Suppressor macrophage (primary cell): ENCODE results near the gene TTC28.
A peak's percentile ranks its signal among the peaks of the same experiment; 100 is the strongest.

Source experiments
- DNase-seq, 4 experiments: peaks; one replicate each; pipeline ENCODE4 v3.0.0-alpha.2; 2020 to 2022

Gene TTC28

DNA sequence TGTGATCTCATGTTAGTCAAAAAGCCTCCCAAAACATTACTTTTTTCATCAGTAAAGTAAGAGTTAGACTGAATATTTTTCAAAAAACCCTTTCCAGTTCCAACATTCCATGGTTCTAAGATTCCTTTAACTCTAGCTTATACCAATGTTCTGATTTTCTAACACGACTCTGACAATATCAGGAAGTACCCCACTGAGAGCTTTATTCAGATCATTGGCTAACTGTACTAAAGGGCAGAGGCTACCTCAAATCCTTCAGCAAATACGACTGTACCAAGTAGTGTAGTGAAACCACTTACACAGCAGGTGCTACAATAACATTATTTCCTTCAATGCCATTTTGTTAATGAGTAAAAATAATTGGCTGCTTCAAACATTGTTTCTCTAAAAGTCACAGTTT is 547.2 kb downstream of the TTC28 start:
- no peak for DNase-seq

DNA sequence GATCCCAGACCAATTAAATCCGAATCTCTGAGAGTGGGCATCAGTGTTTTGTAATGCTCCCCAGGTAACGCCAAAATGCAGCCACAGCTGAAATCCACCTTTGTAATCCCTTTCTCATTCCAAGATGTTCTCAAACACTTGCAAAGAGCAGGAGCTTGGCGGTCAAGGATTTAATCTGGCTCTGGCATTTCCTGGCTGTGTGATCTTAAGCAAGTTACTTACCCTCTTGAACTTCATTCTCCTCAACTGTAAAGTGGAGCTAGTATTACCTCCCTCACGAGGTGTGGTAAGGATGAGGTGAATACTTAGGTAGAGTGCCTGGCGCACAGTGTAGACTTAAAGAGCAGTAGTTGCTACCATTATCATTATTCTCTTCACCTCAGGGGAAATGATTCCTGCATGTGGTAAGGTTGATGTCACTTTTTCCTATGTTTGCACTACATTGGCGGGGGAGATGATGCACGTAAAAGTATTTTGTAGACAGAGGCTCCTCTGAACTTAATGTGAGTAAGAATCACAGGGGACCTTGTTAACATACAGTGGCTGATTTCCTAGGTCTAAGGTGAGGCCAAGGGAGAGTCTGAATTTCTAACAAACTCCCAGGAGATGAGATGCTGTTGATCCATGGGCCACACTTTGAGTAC is 550.2 kb downstream of the TTC28 start:
- DNase-seq, result no peak

DNA sequence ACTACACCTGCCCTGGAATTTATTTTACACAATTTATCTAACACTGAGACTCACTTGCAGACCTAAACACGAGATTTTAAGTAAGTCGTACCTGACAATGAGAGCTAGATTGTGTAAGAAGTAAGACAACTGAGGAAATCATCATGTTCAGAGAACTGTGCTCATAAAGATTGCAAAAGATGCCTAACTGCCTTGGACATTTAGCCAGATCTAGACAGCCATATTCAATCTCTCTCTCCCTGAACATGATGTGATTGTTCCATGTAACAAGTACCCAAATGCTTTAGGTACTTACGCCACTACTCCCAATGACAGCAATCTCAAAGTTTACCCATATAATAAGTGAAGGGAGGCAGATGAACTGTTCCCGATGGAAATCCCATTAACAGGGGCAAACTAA is 550.8 kb downstream of the TTC28 start:
- DNase-seq, result no peak

DNA sequence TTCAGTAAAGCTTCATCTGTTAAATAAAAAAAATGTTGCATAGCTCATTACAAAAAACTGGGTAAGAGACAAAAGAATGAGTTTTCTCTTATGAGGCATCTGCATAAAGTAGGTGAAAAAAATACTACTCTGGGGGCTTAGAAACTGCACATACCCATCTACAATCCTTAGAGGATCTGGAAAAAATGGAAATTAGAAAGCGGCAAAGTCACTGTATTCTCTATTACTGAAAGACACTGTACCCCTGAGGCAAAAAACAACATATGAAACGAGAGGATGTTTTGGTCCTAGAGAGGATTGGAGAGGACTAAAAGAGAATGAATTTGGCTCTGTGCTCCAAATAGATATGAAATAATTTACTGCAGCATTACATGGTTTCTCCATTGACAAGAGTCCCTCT is 553.8 kb downstream of the TTC28 start:
- DNase-seq, result no peak

DNA sequence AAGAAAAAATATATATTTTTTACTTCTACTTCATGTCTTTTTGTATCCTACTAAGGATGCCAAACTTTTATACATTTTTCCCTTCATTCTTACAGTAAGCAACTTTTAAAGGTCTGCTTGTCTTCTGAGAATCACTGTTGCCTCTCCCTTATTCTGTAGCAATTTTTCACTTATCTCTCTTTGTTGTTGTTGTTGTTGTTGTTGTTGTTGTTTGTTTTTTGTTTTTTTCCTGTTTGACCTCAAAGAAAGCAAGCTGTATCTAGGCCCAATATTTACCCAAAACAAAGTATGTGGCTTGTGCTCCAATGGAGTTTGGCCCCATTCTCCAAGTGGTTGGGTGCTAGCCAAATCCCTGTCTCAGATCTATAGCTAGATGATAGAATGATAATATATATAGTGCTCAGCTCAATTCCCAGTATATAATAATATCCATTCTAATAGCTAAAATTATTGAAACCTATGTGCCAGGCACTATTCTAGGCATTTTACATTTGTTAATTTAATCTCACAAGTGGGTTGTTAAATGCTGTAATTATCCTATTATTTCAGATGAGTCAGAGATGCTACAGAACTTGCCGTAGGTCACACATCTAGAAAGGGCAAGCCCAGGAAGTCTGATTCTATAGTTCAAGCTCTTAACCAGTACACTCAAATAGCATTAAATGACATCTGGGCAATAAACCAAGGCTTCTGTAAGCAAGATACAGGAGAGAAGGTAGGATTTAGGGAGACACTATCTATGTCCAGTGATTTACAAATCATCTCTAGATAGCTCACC is 555.5 kb downstream of the TTC28 start:
- DNase-seq, result no peak

DNA sequence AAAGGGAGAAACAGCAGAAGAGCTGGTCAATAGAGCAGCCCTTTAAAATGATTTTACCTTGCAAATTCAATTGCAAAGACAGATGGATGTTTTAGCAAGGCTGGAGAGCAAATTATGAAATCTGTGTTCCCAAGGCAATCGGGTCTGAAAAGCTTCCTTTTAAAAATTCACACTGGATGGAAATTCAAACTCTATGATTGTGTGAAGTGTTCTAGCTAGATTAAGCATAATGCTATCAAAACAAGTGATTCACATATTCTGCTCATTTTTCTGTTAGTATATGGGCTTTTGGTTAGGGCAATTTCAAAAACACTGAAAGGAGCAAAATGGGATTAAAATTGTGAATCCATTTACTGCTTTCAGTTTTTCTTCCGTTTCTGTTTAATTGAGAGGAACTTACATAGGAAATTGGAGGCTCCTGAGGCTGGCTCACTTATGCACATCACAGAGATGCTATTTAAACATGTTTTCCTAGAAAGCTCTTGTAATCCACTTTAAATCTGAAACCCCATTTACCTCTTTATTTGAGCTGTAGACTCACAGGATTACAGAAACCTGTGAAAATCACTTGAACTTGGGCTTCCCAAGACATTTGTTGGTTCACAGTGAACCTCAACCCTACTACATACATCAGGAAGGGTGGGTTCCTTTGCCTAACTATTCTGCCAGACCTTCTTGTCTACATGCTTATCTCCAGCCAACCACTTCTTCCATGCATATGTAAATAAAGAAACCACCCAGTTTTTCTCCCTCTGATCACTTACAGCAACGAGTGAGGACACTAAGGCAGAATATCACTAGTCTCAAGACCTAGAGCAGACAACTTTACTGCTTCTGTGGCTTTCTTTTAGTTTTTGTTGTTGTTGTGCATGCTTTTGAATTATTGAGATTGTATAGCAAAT is 558.7 kb downstream of the TTC28 start:
- peak in 1 of 4 experiments; percentile 9 for DNase-seq

DNA sequence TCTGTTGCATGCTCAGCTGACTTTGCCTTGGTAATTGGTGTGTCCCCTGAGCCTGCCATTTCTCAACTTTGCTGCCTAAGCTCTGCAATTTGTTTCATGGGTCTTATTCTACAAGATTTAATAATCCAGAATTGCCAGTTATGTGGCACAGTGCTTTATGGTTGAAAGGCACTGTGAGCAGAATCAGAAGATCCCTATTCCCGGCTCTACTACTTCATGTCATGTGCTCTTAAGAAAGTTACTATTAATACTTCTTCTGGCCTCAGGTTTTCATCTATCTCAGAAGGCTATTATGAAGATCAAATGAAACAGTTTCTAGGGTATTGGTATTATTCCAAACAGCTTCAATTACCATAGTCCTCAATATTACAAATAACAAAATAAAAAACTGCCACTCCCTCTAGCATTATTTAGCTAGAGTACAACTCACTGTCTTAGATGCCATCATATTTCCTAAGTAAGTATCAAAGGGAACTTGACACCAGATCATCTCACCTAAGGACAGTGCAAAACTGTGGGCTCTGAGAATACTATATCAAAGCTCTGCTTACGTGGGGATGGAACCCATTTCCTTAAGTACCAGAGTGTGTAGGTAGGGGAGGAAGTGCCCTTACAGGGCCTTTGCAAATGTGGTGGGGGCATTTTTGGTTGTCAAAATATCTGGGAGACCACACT is 560.5 kb downstream of the TTC28 start:
- no peak for DNase-seq

DNA sequence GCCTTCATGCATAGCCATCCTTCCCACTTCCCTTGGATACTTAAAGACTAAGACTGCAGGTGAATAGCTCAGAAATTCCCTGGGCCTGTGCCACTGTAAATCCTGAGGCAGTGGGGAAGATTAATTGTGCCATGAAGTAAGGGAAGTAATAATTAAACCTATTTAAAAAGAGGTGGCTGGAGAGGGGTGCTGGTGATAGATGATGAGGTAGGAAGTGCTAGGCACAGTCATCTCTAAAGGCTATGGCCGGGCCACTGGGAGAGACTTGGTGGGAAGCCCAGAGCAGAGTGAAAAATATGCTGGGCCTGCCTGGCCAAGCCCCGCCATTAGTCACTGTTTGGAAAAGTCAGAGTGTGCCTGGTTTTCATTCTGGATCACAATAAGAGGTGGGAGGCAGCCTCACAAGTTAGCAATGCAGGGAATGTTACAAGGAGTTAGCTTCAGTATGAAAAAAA is 563.4 kb downstream of the TTC28 start:
- no peak for DNase-seq

DNA sequence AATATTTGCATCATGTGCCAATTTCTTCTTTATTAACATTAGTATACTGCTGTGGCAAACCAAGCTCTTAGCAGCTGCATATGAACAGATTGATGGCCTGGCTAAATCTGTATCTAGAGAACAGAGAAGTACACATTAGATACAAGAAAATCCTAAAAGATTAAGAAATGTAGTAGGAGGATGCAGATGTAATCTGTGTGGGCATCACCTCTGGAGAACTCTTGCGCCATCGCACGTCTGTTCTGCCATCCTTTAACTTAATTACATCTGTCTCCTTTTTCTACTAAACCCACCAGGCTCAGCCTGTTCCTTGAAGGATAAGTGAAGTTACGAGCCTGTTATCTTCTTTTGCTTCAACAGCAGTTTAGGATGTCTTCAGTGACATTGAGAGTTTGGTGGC is 564.2 kb downstream of the TTC28 start:
- DNase-seq, result no peak

DNA sequence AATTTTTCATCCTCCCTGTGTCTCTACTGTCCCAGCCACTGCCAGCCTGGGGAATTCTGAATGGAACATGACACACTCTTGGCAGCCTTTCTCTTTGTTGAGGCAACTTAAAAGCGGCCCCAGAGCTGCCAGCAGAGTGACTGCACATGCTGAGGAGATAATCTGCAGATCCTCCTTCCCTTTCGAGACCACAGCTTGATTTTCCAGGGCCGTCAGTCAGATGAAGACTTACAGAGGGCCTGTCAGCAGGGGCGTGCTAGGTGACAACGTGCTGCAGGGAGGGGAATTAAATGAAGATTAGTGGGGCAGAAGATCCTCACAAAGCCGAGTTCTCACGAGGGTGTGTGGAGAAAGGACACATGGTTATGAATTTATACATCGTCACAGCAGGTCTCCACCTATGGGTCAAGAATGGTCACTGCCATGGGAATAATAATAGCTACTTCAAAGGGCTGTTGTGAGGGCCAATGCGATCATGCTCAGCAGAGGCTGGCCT is 567.0 kb downstream of the TTC28 start:
- DNase-seq, result peak; percentile 17 to 49 (median 30)

DNA sequence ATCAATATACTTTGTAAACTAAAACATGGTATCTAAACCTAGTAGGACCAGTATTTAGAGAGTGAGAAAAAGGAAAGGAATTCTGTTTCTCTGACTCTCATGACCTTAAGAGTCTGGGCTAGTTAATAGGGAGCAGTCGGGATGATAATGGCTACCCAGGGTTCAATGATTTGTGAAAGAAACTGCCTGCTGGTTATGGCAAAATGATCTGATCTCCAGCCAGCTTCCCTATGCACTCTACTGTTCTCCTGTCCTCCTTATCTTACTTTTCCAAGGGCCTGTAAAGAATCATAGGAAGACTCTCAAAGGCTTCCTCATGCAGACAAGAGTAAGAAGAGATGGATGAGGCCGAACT is 567.5 kb downstream of the TTC28 start:
- DNase-seq, result no peak

DNA sequence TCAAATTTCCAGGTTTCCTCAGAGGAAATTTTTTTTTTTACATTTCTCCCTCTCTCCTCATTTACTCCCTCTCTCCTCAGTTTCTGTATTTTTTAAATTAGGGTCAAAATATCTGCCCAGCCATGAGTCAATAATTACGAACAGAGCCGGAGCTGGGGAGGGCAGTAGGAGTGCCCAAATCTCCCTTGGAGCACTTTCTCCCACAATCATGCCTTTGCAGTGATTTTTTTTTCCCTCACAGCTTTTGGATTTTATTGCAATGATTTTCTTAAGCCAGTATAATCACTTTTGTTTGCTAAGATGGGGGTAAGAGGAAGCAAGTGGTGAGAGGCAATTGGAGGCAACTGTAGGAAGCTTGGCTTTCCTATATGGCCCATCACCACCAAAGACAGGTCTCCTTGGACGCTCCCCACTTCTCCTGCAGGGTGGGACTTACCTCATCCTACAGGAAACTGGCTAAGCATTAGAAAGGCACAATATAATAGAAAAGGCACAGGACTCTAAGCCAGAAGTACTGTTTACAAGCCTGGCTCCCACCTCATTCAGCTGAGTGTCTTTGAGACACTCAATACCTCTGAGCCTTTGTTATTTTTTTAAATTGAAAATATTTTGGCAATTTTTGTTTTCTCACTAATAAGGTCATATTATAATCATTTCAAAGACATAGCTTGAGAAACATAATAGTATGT is 568.0 kb downstream of the TTC28 start:
- DNase-seq, result no peak

DNA sequence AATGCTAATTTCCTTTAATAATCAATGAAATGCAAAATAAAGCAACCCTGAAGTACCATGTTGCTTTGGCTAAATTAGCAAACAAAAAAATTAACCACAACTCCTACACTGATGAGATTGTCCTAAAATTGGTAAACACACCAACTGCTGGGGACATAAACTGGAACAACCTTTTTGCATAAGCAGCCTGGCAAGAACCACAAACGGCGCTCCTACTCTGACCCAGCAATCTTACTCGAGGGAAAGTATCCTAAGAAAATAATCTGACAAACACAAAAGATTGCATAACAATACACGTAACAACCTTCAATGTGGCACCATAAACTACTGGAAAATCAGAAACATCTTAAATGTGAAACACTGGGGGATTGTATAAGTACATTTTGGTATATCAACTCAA is 570.8 kb downstream of the TTC28 start:
- DNase-seq, result no peak

DNA sequence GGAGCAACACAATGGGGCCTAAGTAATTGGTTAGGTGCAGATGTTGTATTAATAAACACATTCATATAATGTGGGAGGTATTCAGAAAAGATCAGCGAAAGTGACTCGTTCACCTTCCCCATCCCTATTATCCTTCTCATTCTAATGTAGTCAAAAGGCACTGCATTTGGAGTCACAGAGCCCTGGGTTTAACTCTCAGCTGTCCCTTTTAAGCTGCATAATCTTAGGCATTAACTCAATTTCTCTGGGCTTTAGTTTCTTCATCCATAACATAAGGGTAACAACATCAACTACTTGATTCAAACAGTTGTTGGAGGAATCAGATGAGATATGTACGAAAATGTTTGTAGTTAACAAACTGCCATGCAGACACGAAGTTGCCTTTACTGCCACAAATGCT is 573.0 kb downstream of the TTC28 start:
- DNase-seq, result no peak

DNA sequence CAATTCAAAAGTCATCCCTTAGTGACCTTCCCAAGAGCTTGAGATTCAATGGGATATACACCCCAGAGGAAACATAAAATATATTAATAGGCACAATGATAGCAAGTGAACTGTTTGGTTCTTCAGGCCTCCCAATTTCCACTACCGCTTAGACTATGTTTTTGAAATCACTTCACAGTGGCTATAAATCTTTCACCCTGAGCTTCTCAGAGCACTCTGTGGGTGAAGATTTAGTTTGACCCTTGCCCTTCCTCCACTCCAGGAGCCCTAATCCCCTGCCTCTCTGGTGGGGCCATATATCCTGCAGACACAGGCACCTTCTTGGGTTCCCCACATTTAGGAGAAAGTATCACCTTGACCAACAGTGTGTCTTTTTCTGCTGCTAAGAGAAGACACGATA is 573.7 kb downstream of the TTC28 start:
- no peak for DNase-seq

DNA sequence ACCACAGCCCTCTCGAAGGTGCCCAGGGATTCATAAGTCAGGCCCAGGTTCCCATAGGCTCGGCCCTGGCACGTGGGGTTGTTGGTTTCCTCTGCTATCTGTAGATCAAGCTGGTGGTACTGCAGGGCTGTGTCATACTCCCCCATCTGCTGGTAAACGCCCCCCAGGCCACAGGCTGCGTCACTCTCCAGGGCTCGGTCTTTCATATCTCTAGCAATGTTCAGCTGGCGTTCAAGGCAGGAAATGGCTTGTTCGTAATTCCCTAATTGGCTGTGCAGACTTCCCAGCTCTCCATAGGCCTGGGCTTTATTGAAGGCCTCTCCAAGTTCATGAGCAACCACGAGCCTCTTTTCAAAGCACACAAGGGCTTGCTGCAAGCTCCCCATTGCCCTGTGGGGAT is 574.2 kb downstream of the TTC28 start:
- no peak for DNase-seq

DNA sequence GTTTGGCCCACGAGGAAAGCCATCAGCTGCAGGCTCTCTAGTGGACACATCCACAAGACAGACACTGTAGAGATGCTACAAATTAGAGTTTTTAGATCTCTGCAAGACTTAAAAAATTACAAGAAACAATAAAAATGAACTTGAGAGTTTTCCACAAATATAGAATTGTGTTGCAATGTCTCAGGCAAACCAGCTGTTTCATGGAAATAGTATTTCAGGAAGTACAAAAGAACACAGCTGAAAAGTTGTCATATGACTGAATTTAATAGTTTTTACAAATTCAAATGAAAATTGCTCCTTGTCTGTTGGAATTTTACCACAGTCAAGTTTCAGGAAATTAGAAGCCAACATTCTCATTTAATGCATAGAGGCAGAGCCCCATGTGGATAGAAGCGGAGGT is 576.0 kb downstream of the TTC28 start:
- peak in 3 of 4 experiments; percentile 6 to 58 (median 49) for DNase-seq

DNA sequence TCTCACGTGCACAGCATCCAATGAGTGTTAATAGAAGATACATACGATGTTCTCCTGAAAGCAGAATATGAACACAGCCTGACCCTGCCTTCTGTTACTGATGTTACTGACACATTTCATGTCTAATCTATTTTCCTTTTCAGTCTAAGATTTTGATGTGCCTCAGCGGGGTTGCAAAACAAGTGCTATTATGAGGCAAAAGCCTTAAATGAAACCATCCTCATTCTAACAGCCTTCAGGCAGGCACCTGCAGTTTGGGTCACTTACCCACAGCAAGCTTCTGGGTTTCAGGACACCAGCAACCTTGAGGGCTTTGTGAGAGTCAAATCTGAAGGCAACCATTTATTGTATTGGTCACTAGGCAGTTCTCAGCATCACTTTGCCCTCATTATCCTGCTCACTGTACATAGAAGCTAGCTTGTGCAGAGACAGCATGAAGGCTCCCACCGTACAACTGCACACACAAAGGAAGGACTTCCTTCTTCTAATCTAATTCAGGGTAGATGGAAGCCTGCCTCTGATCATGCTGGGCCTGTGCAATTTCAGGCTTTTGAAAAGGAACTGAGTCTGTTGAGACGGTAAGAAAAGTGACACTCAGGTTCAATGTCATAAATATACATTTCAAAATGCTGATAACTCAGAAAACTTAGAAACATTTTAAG is 577.4 kb downstream of the TTC28 start:
- DNase-seq, result peak in 3 of 4 experiments; percentile 13 to 32 (median 26)

DNA sequence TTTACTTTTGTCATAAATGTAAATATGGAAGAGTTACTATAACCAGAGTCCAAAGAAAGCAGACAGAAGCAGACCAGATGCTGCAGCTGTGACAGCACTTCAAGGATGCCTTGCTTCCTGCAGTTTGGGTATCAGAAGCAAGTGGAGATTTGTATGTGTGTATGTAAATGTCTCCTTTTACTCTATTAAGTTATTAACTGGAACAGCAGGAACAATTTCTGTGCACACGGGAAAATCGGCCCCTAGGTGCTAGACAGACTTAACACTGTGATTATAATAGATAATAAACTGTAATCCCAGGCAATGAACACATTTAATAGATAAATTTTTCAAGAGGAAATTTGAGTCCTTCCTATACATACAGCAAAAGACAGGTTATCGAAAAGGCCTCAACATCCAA is 582.0 kb downstream of the TTC28 start:
- DNase-seq, result no peak

DNA sequence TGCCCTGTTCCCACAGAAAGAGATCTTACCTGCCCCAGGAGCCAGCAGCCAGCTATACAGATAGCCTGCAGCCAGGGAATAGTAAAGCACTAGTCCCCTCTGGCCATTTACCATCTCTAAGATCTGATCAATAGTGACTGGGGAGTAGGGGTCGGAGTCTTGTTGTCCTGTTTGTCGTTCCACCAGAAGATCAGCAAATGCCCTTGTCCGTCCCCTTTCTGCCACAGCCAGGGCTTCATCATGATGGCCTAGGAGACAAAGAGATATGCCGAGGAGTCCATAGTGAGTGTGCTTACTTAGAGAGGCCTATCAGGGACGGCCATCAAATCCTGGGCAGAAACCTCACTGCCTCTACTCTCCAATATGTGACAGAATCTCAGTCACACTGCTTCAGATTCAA is 583.5 kb downstream of the TTC28 start:
- DNase-seq, result no peak

DNA sequence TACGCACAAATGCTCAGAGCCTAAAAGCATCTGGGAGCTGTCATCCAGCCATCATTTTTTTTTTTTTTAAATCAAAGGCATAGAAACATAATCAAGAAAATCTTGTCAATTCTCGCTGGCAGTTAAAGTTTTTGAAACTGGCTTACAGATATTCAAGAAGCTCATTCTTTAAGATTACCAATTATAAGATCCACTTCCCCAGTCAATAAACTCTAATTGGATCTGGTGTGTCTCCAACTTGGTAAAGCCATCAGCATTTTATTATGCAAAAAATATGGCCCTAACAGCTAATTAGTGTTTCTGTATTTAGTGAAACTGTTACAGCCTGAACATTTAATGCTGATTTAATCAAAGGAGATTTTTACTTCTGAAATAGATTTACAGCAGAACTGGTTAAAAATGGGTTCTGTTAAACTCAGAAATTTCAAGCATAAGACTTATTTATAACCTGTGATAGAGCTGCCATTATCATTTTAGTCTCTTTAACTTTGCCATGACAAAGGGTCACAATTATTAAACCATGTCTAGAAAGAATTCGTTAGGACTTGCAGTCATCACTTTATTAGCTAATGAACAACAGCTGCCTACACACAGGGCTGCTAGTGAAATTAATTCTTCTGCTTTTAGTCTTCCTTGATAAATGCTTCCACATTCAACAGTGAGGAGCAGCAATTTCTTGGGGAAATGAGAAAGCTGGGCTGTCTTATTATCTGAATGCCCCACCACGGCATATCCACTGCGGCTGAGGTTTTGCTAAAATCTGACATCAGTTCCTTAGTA is 584.1 kb downstream of the TTC28 start:
- no peak for DNase-seq
